GM12892 (cell line): ENCODE measurements around the gene TMPRSS4.

ENCODE experiments used
- POLR2A ChIP-seq: IDR thresholded peaks from 2 replicates; pipeline ENCODE4 v1.6.1; 2011; ENCODE audit warnings: low read depth, low read length, control low read depth
- POLR2AphosphoS5 ChIP-seq: IDR thresholded peaks from 2 replicates; pipeline ENCODE4 v1.6.1; 2011; ENCODE audit warnings: low read depth, low read length, control low read depth

DNA sequence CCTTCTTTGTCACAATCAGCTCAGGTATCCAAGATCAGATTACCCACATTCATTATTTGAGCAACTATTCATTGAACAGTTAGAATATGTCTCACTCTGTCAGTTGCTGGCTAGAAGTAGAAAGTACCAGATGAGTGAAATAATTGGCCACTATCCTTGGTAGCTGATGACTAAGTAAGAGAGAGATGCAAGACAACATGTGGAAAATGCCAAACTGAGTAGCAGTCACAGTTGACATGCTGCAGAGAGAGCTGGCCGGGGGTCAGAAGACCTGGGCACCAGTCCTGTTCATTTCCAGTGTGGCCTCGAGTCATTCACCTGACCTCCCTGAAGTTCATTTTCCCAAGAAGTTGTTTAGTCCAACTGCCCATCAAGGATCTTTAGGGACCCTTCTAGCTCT is 32.4 kb downstream of the TMPRSS4 start:
- no peak for TF ChIP-seq POLR2AphosphoS5
- TF ChIP-seq POLR2A, result no peak
